ENCODE results near the gene MGMT.

- TF ChIP-seq EP300 (IDR thresholded peaks at IDR 0.05; ENCODE audit: low read length): no peak
- no peak for TF ChIP-seq CTCF (IDR thresholded peaks at IDR 0.05 in 2 of 3, conservative IDR thresholded peaks at IDR 0.05 in 1 of 3; ENCODE audit: insufficient read depth in 2 of 3, low read depth in 1 of 3, low read length in 3 of 3)
- TF ChIP-seq POLR3A (IDR thresholded peaks at IDR 0.05; ENCODE audit: borderline replicate concordance, extremely low read depth, insufficient read depth, insufficient read length): no peak
- no peak for TF ChIP-seq ARNT (IDR thresholded peaks at IDR 0.05)
- TF ChIP-seq EZH2 (IDR thresholded peaks at IDR 0.05; ENCODE audit: borderline replicate concordance, low read depth, low read length): no peak
- no peak for TF ChIP-seq SMC3 (conservative IDR thresholded peaks at IDR 0.05; ENCODE audit: insufficient read depth, low read depth, low read length)
- TF ChIP-seq ARID4B (CRISPR knock-in tag; IDR thresholded peaks at IDR 0.05): no peak
These were observed 71.2 kb downstream of the MGMT start for GRCh38 chr10:129538236-129538635.

Data from K562 (cell line).